Anterior cingulate cortex (tissue), 58 donors: ENCODE data around the gene GTPBP6.
"Not testable (repeated sequence)": the region's sequence is repeated elsewhere in the genome, so short reads cannot be mapped to it uniquely, and the experiment has no call there.

Experiments used
- DNase-seq, 58 donors: peaks; one replicate each; lab custom pipeline; 2025; lab: John Stamatoyannopoulos, UW

Gene GTPBP6

DNA sequence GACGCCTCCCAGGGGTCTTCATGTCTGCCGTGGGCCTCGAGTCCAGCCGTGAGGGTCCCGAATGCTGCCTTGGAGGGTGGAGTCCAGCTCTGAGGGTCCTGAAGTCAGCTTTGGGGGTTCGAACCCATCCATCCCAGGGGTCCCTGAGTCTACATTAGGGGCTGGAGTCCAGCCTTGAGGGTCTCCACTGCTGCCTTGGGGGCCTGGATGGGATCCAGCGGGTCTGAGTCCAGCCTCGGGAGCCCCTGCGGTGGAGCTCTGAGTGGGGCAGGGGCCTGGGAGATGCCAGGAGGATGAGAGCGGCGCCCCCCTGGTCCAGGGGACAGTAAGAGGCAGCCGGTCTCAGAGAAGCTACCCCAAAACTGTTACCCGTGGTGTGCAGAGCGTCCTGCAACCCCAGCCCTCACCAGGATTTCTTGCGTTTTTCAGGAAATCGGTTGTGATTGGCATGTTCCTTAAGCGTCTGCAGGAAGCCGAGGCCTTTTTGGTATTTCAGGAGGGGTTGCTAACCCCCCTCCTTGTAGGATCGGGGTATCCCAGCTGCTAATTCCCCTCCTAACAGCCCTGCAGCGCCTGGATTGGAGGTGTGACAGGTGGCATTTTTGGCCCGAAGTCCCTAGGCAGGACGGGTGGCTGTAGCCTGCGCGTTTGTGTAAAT, 1.7 kb upstream of the GTPBP6 start:
- DNase-seq = no peak

DNA sequence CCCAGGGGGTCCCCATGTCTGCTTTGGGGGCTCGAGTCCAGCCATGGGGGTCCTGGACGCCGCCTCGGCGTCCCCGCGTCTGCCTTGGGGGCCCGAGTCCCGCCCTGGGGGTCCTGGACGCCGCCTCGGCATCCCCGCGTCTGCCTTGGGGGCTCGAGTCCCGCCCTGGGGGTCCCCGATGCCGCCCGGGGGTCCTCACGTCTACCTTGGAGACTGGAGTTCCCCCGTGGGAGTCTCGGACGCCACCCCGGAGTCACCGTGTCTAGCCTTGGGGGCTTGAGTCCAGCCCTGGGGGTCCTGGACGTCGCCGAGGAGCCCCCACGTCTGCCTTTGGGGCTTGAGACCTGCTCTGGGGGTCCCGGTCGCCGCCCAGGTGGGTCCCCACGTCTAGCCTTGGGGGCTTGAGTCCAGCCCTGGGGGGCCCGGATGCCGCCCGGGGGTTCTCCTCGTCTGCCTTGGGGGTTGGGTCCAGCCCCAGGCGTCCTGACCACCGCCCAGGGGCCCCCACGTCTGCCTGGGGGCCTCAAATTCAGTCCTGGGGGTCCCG, 1.1 kb upstream of the GTPBP6 start:
- DNase-seq = no peak

DNA sequence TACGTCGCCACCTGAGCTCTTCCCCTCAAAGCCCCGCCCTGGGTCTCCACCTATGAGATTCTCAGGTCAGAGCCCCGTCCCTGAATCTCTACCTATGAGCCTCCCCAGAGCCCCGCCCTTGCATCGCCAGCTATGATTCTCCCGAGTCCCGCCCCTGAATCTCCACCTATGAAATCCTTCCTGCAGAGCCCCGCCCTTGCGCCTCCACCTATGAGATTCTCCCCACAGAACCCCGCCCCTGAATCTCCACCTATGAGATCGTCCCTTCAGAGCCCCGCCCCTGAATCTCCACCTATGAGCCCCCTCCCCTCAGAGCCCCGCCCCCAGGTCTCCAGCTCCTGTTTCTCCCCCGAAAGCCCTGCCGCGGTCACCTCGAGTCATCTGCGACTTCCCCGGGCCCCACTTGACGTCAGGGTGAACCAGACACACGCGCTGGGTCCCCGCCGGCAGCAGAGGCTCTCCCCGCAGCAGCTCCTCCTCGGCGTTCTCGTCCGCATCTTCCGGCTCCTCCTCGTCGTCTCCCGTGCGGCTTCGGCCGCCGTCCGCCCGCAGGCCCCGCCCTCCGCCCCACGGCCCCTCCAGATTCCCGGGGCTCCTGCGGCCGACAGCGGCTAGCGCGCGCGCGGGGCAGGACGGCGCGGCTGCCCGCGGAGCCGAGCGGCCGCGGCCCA, 393 bp downstream of the GTPBP6 start:
- no peak for DNase-seq

DNA sequence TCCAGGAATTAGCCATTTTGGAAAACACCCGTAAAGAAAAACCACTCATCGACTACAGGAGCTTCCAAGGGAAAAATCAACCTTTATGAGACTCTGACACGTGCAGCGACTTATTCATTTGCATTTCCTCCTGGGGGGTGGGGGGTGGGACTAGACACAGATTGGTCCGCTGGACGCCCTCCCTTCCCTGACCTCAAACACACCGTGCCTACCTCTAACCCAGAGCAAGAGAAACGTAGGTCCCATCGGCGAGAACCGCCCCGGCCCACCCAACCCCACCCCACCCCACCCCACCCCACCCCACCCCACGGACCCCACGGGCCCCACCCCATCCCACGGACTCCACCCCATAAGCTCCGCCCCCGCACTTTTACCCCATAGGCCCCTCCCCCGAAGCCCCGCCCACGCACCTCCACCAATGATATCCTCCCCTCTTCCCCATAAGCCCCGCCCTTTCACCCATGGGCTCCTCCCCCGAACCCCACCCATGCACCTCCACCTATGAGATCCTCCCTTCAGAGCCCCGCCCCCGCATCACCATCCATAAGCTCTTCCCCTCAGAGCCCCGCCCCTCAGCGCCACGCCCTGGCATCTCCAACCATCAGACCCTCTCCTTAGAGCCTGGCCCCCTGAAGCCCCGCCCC, 1.1 kb downstream of the GTPBP6 start:
- DNase-seq = no peak

DNA sequence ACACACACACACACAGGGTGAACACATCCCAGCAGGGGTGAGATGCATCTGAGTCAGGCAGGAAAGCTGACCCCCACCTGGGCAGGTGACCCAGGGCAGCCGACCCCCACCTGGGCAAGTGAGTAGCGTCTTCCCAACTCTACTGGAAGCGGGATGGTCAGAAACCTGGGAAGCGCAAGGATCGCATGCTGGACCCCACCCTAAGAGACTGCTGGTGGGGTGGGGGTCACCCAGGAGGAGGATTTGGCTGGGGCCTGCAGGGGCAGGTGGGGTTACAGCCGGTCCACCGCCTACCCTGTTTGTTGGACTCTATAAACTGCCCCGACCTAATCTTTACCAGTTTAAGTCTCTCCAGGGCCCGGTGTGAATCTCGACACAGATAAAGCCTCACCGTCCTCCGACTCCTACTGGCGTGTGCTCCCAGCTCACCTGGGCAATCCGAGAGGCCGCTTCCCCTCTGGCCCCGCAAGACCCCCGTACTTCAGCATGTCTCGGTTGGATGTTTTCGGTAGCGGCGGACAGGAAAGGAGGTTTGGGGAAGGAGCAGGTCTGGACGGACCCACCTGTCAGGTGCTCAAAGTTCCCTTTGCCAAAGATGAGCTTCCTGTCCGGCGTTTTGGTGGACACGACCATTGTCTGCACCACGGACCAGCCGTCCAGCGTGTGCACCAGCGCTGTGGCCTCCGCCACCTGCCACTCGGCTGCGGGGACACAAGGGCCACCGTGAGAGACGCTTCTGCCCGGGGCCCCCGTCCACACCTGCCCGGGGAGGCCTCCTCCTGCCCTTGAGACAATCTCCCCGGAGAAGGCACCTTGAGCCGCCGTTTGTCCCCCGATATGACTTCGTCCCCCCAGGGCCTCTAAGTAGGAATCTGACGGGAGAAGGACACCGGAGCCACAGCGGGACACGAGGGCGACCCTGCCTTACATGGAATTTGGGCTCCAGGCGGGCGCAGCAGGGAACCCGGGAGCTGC, 2.0 kb downstream of the GTPBP6 start:
- DNase-seq = no peak

DNA sequence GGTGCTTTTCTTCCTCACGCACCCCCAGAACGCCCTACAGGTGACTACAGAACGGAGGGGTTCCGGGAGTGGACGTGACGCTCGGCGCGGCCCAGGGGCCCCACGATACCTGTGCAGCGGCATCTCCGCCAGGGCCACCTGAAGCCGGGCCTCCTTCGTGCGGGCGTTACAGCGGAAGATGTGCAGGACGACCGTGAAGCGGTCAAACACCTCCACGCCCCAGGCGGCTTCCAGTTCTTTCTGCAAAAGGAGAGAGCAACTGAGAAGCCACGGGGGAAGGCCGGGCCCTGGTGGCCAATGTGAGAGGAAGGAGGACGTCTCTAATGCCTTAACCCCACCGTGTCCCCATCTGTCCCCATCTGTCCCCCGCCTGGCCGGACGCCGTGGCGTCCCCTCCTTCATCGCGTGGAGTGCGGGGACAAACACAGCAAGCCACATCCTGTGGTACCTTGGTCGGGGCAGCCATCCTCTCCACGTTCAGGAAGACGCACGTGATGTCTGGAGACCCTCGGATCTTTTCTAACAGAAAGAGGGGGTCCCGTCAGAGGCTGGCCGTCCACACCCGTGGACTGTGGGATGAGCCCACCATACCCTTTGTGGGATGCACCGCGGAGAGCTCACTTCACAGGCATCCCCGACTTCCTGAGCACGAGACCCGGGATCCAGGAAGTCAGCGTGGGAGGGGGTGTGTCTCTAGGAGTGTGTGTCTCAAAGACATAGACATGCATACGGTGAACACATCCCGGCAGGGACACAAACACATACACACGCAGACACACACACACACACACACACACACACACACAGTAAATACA, 3.6 kb downstream of the GTPBP6 start:
- no peak for DNase-seq

DNA sequence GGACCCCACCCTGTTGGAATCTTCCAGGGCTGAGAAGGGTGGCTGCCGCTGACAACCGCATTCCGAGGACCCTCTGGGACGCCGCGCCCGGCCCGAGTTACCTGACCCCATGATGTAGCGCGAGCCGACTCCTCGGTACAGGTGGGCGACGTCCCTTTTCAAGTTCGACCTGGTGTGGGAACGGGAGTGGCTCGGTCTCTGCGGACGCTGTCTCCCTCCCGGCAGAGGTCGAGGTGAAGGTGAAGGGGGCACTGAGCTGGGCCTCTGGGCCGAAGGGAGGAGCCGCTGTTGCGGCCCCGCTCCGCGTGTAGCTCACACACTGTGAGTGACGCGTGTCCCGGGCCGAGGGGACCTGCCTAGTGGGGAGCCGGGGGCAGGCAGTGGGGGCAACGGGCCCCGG, 4.5 kb downstream of the GTPBP6 start:
- DNase-seq = no peak

DNA sequence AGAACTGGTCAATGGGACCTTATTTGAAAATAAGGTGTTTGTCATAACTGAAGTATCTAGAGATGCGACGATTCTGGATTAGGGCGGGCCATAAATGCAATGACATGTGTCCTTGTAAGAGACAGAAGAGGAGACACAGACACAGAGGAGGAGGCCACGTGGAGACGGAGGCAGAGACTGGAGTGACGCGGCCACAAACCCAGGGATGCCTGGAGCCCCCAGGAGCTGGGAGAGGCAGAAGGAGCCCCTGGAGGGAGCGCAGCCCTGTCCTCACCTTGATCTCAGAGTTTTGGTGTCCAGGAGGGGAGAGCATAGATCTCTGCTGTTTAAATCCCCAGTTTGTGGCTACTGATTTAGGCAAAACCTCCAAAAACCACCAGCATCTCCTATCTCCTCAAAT, 5.0 kb downstream of the GTPBP6 start:
- no peak for DNase-seq

DNA sequence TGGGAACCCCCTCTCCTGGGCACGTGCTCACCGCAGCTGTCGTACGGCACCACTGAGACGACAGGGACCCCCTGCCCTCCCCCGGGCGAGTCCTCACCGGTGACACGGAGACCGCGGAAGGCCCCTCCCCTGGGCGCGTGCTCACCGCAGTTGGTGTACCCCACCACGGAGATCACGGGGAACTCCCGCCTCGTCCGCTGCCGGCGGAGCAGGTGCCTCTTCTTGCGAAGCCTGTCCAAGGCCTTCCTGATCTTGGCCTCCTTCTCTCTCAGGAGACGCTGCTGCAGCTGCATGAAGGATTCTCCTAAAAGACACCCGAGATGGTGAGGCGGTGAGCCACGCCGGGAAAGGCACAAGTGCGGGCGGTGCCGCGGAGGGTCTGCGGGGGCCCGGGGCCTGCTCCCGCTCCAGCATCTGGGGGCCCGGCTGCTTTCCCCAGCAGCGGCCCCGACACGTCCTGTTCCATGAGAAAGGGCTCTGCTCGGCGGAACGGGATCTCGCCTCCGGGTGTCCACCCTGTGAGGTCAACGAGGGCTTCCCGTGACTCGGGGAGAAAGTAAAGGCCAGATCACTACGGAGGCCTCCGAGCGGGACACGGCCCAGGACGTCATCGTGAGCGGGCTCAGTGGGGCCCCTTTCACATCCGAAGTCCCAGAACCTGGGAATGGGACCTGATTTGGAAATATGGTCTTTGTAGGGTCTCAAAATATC, 5.8 kb downstream of the GTPBP6 start:
- no peak for DNase-seq

DNA sequence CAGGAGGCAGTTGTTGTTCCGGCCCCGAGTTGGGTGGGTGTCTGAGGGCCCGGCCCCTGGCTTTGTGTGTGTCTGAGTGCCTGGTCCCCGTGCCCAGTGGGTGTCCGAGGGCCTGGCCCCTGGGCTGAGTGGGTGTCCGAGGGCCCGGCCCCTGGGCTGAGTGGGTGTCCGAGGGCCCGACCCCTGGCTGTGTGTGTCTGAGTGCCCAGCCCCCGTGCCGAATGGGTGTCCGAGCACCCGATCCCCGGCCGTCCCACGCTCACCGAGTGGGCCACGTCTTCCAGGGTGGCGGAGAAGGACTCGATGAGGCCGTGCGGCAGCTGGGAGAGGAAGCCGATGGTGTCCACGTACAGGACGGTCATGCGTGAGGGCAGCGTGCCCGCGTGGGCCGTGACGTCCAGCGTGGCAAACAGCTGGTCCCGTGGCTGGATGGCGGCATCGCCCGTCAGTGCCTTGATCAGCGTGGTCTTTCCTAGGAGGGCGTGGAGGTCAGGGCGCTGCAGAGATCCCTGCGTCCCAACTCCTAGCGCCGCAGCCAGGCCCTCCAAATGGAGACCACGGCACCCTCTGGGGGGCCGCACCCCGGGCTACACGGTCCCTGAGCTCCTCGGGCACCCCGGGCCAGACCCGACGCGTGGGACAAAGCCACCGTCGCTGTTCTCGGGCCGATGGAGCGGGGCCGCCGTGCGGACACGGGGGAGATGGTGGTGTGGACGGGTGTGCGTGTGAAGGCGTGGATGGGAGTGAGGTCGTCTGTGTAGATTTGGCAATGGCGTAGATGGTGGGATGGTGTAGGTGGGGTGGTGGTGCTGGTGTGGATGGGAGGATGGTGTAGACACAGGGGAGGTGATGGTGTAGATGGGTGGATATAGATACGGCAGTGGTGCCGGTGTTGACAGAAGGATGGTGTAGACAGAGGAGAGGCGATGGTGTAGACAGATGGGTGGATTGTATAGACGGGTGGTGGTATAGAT, 7.2 kb downstream of the GTPBP6 start:
- DNase-seq = no peak

DNA sequence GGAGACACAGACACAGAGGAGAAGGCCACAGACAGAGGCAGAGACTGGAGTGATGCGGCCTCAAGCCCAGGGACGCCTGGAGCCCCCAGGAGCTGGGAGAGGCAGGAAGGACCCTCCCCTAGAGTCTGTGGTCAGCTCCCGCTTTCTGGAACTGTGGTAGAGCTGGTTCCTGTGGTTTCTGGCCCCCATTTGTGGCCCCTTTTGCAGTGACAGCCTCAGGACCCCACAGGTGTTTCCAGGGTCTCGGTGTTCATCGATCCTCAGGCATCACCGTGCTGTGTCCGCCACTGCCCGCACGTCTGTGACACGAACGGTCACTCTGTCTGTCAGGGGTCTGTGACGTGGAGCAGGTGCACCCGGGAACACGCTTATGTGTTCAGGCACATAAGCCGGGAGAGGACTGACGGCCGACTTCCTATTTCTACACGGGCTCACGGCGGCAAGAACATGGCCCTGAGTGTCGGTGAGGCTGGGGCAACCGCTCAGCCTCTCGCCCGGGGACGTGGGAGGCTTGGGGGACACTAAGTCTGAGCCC, 7.9 kb downstream of the GTPBP6 start:
- DNase-seq = no peak

DNA sequence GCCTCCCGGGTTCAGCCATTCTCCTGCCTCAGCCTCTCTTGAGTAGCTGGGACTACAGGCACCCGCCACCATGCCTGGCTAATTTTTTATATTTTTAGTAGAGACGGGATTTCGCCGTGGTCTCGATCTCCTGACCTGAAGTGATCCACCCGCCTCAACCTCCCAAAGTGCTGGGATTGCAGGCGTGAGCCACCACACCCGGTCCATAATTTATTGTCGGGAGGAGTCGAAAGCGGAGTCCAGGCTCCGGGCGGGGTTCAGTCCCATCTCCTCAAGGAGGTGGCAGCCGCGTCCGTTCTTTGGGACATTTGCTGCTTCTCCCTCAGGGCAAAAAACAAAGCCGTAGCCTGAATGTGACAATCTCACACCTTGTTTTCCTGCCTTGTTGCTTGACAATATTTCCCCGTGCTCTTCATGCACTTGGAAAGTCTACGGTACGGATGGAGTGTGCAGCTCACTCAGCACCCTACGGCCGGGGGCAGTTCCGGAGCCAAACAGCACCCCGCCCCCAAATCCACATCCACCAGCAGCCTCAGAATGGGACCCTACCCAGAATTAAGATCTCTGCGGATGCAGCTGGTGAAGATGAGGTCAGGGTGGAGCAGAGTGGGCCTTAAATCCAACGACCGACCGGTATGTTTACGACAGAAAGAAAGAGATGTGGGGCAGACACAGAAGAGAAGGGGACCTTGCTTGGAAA, 9.6 kb downstream of the GTPBP6 start:
- DNase-seq = no peak

DNA sequence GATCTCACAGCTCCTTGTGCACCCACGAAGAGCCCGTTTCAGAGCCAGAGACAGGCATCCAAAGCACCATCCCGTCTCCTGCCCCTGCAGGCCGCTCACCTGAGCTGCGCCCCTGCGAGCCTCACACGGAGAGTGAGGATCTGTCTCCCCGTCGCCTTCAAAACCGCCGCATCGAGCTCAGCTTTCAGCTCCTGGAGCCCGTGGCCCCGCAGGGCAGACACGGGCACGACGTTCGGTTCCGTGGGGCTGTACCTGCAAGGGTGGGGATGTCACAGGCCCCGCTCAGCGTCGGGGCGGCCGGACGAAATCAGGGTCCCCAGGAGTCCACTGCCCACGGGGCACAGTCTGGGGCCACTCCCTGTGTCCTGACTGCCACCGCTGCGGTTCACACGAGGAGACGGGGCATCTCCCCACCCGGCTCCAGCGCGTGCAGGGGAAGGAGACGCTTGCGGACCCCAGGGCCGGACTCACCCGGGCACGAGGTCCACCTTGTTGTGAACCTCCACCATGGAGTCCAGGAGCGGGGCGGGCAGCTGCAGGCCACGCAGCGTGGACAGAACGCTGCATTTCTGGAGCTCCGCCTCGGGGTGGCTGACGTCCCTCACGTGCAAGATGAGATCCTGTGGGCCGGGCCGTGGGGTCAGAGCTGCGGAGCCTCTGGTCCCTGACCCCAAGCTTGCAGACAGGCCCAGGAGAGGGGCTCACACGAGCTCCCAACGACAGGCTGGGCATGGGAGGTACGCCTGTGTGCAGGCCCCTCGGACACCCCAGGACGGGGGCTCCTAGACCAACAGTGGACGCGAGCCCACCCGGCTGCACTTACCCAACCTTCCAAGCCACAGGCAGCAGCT, 11.1 kb downstream of the GTPBP6 start:
- no peak for DNase-seq

DNA sequence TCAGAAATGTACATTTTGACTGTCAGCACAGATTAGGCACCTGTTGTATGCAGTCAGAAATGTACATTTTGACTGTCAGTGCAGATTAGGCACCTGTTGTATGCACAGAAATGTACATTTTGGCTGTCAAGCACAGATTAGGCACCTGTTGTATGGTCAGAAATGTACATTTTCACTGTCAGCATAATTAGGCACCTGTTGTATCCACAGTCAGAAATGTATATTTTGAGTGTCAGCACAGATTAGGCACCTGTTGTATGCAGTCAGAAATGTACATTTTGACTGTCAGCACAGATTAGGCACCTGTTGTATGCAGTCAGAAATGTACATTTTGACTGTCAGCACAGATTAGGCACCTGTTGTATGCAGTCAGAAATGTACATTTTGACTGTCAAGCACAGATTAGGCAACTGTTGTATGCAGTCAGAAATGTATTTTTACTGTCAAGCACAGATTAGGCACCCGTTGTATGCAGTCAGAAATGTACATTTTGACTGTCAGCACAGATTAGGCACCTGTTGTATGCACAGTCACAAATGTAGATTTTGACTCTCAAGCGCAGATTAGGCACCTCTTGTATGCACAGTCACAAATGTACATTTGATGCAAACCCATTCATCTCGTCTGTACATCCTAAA, 11.9 kb downstream of the GTPBP6 start:
- not testable (repeated sequence) for DNase-seq
